ENCODE results near the gene OSBP2. TPM values are rescaled to one million over a fixed set of nuclear protein-coding genes. Genes with fewer than 3 reads are reported as not detected.

Gene OSBP2, protein sequence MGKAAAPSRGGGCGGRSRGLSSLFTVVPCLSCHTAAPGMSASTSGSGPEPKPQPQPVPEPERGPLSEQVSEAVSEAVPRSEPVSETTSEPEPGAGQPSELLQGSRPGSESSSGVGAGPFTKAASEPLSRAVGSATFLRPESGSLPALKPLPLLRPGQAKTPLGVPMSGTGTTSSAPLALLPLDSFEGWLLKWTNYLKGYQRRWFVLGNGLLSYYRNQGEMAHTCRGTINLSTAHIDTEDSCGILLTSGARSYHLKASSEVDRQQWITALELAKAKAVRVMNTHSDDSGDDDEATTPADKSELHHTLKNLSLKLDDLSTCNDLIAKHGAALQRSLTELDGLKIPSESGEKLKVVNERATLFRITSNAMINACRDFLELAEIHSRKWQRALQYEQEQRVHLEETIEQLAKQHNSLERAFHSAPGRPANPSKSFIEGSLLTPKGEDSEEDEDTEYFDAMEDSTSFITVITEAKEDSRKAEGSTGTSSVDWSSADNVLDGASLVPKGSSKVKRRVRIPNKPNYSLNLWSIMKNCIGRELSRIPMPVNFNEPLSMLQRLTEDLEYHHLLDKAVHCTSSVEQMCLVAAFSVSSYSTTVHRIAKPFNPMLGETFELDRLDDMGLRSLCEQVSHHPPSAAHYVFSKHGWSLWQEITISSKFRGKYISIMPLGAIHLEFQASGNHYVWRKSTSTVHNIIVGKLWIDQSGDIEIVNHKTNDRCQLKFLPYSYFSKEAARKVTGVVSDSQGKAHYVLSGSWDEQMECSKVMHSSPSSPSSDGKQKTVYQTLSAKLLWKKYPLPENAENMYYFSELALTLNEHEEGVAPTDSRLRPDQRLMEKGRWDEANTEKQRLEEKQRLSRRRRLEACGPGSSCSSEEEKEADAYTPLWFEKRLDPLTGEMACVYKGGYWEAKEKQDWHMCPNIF
- total RNA-seq = 15.4 TPM

DNA sequence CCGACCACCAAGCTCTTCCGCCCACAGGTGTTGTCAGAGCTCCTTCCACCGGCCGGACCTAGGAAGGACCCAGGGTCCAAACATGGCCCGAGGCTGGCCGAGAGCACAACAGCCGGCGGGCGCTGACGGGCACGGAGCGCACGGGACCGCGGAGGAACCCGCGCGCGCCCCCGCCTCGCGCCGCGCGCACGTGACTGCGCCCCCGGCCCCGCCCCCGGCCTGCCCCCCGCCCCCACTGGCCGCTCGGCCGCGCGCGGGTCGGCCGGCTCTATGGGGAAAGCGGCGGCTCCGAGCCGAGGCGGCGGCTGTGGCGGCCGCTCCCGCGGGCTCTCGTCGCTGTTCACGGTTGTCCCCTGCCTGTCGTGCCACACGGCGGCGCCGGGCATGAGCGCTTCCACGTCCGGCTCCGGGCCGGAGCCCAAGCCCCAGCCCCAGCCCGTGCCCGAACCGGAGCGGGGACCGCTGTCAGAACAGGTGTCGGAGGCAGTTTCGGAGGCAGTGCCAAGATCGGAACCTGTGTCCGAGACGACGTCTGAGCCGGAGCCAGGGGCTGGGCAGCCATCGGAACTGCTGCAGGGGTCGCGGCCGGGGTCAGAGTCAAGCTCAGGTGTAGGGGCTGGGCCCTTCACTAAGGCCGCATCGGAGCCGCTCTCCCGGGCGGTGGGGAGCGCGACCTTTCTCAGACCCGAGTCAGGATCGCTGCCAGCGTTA lies at the start of gene OSBP2:
Gene OSBP2, plus strand, starts transcription at position 235 of the 711 bp plus-strand sequence. Its CDS starts 36 bp downstream, at position 271.
- DNase-seq = no peak

DNA sequence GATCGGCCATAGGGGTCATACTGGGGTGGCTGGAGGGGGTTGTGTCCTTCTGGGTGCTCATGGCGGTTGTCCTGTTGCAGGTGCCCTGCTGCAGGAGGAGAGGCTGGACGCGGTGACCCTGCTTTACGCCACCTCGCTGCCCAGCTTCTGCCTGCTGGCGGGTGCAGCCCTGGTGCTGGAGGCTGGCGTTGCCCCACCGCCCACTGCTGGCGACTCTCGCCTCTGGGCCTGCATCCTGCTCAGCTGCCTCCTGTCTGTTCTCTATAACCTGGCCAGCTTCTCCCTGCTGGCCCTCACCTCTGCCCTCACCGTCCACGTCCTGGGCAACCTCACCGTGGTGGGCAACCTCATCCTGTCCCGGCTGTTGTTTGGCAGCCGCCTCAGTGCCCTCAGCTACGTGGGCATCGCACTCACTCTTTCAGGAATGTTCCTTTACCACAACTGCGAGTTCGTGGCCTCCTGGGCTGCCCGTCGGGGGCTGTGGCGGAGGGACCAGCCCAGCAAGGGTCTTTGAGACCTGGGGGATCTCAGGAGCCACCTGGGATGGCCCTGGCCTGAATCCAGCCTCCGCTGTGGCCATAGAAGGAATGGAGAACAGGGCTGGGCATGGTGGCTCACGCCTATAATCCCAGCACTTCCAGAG lies 48.0 kb upstream of the OSBP2 start:
- no peak for DNase-seq

DNA sequence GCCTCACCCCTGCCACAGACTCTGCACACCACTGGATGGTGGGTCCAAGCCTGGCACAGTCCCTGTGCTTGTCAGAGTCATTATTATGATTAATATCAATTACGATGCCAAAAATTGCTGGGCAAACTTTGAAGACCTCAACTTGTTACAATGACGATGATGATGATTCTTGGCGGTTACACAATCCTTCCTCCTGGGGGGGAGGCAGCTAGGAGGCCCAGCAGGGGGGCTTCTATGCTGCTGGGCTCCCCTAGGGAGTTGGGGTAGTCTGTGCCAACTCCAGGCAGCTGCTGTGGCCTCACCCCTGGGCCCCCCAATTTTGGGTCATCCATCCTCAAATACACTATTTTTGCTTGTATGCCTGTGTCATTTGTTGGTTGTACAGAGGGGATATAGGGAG lies 47.1 kb upstream of the OSBP2 start:
- no peak for DNase-seq

DNA sequence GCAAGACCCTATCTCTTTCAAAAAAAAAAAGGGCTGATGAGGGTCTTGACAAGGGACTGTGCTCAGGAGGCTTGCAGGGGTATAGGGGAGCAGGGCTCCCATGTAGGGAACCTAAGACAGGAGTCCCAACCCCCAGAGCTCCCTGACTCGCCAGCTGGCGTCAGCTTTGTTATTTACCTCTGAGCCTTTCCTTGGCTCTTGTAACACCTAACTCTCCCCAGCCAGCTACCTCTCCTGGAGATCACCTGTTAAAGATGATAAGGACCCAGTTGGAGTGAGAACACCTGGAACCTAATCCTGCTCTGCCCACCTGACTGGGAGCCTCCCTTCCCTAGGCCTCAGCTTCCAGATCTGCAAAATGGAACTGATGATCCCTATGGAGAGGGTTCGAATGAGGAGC lies 45.8 kb upstream of the OSBP2 start:
- no peak for DNase-seq

DNA sequence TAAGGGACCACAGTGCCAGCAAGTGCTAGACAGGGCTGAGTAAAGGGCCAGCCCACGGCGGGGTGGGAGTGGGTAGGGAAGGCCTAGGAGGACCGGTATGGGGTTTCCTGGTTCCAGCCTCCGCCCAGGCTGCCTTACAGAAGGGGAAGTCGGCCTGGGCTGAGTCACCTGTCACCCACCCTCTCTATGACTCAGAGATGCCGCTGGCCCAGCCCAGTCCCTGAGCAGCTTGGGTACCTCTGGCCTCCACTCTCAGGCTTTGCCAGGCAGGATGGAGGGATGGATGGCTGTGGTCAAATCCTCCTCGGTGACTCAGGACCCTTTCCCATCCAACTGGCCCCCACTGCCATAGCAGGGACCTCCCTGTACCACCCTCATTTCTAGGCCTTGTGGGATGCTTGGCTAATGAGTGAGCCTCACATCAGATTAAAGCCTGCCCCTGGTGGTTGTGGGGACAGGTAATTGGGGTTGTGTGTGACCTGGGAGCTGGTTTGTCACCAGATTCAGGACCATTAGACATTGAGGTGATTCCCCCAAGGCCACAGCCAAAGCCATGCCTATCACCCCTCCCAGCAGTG lies 45.2 kb upstream of the OSBP2 start:
- no peak for DNase-seq

DNA sequence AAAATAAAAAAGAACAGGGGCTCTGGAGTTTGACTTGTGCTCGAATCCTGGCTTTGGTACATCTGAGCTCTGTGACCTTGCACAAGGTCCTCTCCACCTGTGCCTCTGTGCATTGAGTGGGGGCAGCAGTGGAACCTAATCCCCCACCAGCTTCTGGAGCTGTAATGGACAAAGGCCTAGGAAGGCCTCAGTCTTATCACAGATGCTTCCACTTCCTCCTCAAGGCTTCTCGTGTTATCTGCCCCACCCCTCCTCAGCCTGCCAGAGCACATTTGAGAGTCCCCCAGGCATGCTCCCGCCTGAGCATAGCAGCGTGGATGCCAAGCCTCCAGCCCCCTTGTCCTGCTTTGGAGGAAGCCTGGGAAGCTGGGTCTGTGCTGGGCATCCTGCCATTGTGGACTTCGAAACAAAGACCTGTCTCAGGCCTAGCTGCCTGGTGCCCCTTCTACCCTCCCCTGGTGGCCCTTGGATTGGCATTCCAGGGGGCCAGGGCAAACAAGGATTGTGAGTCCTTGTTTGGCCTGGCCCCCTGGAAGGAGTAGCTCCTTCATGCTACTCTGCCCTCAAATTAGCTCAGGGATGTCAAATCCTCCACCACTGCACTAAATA lies 44.1 kb upstream of the OSBP2 start:
- peak; percentile 13 for DNase-seq

DNA sequence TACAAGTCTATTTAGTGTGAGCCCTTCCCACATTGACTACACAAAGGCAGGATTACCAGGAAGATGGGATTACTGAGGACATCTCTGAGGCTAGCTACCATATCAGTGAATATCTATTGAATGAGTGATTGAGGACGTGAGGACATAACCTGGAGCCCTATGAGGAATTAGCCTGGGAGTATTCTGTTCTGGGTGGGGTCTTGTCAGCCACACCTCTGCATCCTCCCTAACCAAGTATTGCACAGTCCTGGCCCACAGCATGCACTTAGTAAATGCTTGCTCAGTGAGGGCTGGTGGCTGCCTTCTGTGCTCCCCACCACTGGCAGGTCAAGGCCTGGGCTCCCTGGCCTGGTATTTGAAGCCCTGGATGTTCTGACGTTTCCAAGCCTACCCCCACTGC lies 41.8 kb upstream of the OSBP2 start:
- no peak for DNase-seq

DNA sequence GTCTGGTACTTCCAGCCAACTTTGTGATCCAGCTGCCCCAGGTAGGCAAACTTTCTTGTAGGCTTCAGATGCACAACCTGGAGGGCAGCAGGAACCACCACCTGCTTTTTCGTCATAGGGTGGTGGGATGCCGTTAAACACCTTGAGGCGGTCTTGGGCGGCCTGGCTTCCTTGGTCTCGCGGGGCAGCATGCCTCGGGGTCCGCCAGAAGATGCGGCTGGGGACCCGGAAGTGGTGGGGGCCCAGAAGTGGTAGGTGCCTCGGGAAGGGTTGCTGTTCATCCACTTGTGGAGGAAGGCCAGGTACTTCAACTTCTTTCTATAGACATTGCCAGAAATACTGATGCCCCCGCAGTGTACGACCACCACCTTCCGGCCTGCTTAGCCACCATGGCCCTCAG lies 40.3 kb upstream of the OSBP2 start:
- DNase-seq = no peak

DNA sequence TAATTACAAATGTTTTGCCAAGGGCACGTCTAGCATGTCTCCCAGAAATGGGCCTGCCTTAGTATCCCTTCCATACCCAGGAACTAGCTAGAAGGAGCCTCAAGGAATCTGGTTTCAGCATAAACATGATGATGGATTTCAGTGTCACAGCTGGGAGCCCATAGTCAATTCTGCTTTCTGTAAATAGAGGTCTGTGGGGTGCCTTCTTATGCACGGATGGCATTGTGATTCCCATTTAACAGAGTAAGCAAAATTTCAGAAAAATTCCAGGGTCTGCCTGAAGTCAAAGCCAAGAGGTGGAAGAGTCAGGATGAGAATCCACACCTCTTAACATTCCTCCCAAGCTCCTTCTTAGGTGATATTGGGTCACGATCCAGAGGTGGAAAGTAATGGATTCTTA lies 39.1 kb upstream of the OSBP2 start:
- no peak for DNase-seq

DNA sequence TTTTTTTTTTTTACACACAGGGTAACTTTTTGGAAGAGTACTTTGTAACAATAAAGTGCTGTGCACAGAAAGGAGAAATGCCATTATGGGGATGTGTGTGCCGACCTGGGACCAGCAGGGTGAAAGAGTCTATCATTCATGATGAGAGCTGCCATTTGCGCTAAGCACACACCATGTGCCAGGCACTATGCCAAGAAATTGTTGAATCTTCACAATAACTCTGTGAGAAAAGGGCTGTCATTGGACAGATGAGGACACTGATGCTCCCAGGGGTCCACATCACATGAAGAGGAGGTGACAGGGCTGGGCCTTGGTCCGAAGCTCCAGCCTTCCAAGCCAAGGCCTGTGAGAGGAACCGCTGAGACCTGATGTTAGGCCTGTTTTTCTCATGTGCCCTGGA lies 32.6 kb upstream of the OSBP2 start:
- DNase-seq = no peak

DNA sequence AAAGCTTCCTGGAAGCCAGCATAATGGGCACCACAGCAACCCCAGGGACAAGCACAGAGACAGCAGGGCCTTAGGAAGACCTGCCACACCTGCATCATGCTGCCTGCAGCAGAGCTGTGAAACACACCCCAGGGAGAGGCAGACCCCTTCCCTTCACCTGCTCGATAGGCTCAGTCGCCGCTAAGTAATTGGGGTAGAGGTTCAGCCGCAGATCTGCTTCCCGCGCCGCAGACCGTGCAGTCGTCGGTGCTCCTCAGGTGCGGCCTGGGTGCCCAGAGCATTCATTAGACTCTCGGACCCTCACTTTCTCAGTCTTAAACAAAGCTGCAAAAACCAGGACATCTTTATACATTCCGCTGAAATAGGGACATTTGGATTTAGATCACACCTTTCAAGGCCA lies 29.9 kb upstream of the OSBP2 start:
- DNase-seq = no peak

DNA sequence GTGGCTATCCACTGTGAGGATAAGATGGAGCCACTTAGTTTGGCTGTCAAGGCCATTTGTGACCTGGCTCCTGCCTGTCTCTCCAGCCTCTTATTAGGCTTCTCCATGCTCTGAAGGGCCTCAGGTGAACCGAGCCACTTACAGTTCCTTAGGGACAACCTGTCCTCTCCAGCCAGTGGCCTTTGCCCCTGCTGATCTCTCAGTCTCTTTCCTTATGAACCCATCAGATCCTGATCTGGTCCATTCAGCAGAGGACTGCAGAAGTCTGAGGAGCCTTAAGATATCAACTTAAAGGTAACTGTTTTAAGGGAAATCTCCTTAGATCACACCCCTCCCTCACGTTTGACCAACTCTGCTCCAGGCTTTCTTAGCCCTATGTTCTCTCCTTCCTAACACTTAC lies 29.4 kb upstream of the OSBP2 start:
- no peak for DNase-seq

DNA sequence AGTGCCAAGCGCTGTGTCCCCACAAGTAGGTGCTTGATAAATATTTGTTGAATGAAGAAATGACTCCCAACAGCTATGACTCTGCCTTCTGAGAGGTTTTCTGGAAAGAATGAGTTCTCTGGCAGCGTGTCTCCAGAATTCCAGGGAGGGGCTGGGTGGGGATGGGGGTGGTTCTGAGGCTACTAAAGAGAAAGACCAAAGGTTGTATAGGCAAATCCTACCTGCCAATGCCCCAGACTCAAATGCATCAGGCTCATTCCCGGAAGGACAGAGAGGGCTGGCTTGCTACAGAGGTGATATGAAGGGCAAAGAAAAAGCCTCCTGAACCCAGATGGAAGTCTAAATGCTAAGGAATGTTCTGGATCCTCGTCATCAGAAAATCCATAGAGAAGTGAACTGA lies 28.9 kb upstream of the OSBP2 start:
- no peak for DNase-seq

DNA sequence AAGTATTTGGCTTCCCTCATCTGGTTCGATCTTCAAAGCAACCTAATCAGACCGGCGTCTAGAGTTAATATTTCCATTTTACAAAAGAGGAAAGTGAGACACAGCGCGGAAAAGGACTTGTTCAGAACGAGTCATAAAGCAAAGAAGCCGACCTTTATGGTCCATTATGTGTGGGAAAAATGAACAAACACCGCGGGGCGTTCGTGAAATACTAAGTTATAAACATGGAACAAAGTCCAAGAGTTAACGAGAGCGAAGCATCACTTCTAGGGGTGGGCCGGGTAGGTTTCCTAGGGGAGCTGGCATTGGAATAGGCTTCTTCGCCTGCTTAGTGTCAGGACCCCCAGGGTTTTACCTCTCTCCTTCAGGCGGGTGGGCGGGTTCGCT lies 27.6 kb upstream of the OSBP2 start:
- DNase-seq = no peak

DNA sequence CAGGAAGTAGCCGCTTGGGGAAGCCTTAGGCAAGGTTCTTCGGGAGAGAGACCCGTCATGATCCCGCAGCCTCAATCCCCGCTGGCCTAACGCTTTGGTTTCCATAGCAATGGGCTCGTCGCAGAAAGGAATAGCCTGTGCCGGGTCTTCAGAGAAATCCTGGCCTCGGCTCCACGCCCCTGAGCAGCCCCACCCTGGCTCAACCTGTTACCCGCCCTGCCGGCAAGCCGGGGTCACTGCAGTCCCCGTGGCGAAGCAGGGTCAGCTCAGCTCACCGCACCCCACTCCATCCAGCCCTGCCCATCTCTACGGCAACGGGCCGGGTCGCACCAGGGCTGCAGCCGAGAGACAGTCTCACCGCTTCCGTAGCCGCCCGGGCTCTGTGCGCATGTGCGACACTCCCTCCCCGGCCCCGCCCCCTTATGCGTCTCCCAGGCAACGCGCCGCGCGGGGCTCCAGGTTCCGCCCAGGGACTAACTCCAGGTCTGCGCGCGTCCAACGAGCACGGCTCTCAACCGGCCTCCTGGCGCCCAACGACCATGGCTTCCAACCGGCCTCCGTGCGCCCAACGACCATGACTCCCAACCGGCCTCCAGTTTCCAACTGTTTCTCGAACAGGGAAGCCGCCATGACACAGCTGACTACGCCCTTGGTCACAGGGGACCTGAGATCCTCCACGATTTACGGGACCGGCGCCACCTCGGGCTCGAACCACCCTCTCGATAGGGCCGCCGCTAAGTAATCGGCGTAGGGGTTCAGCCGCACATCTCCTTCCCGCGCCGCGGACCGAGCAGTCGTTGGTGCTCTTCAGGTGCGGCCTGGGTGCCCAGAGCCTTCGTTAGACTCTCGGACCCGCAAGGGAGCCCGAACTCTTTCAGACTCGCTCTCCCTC lies 26.9 kb upstream of the OSBP2 start, which contains the start of gene DUSP18:
Gene DUSP18, minus strand, starts transcription at position 382 of the 892 bp plus-strand sequence. CDS start 3,872 bp downstream, outside the sequence.
- peak; percentile 62 for DNase-seq

DNA sequence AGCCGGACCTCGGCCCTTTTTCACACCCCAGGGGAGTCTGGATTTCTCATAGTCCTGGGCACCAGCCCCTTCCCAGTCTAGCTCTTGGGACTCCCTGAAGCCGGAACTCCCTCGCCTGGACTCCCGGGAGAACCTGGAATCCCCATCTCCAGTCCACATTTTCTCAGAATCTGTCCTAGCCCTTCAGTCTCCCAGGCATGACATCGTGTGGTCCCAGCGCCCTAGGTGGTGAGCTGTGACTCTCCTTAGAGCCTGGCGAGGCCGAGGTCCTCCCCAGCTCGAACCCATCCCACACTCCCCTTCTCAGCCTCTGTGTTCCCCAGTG lies 26.3 kb upstream of the OSBP2 start:
- no peak for DNase-seq

DNA sequence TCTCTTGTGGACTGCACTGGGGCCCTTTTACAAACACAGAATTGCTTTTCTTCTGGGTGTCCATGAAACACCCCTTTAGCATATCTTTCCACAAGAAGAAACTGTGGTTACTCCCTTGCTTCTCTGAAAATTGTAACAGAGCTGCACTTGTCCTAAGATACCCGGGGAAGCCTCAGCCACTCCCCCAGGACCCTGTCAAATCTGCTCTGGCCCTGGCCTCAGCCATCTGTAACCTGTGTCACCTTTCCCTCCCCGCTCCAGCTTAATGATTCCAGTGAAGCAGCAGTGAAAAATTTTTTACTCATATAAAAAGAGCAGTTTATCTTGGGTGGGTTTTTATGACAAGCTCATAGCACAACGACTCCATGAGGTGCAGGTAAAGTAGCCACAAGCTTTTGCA lies 23.6 kb upstream of the OSBP2 start:
- DNase-seq = no peak

DNA sequence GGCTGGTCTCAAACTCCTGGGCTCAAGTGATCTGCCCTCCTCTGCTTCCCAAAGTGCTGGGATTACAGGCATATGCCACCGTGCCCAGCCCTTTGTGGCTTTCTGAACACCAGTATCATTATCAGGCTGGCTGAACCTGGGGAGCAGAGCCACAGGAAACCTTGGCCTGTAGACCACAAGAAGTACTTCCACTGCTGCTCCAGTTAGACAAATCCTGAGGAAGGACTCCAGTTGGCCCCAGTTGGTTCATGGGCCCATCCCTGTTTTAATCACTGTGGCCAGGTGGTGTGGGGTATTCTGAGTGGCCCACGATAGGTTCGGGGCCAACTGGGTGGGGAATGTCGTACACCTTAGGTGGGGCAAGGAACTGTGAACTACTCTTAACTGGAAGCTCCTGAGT lies 21.5 kb upstream of the OSBP2 start:
- no peak for DNase-seq

DNA sequence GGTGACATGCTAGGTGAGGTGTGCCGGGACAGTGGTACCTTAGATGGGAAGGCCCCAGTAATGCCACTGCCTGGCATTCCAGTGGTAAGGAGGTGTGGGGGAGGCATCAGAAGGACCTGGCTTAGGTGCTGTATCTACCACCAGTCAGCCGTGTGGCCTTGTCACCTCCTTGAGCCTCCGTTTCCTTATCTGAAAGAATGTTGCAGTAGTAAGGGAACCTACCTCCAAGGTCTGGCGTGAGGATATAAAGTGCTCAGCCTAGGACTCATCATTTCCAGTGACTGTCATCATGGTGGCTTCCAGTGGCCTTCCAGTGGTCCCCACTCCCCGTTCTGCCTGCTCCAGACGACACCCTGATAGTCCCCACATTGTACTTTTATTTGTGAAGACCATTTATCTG lies 20.2 kb upstream of the OSBP2 start:
- no peak for DNase-seq

DNA sequence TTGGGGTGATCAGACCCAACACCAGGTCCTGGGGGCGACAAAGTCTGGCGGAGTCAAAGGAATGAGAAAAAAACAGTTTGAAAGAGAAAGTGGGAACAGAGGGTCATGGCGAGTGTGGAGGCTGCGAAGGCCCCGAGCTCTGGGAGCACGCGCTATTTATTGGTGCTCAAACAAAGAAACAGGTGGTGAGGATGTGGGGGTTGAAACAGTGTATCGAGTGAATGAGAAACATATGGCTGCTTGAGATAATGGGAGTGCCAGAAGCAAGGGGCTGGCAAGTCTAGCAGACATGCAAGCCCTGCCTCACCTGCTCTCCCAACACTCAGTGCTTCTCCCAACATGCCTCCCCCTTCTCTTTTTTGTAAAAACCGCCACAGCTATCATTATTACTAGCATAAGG lies 19.2 kb upstream of the OSBP2 start:
- DNase-seq = no peak
